GM12865 (cell line): ENCODE measurements around the gene GAB2.

Source experiments
- DNase-seq: peaks from one replicate; pipeline ENCODE4 v3.0.0; 2010; ENCODE audit warnings: low read depth
- H3K4me3 ChIP-seq: 2 replicates; pipeline ENCODE4 v1.5.1; 2011; ENCODE audit warnings: mild to moderate bottlenecking, low read depth, low read length, control low read depth
- TF ChIP-seq, protein P1 (sequence below): IDR thresholded peaks from 2 replicates; pipeline ENCODE4 v1.5.1; 2011; ENCODE audit warnings: low read length, control low read depth, low read depth, inconsistent platforms; ENCODE audit not compliant: insufficient read depth; ENCODE audit errors: missing control alignments

GAB2 gene

GRCh38 chr11:78190871-78191538 lies 226.6 kb downstream of the GAB2 start:
- TF ChIP-seq, protein P1, sequence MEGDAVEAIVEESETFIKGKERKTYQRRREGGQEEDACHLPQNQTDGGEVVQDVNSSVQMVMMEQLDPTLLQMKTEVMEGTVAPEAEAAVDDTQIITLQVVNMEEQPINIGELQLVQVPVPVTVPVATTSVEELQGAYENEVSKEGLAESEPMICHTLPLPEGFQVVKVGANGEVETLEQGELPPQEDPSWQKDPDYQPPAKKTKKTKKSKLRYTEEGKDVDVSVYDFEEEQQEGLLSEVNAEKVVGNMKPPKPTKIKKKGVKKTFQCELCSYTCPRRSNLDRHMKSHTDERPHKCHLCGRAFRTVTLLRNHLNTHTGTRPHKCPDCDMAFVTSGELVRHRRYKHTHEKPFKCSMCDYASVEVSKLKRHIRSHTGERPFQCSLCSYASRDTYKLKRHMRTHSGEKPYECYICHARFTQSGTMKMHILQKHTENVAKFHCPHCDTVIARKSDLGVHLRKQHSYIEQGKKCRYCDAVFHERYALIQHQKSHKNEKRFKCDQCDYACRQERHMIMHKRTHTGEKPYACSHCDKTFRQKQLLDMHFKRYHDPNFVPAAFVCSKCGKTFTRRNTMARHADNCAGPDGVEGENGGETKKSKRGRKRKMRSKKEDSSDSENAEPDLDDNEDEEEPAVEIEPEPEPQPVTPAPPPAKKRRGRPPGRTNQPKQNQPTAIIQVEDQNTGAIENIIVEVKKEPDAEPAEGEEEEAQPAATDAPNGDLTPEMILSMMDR: no peak
- H3K4me3 ChIP-seq: no peak overlapping the region
- no peak for DNase-seq

GRCh38 chr11:78190374-78190773 lies 227.2 kb downstream of the GAB2 start:
- peak; percentile 24 for DNase-seq
- H3K4me3 ChIP-seq: no peak overlapping the region
- TF ChIP-seq, protein P1: no peak

DNA sequence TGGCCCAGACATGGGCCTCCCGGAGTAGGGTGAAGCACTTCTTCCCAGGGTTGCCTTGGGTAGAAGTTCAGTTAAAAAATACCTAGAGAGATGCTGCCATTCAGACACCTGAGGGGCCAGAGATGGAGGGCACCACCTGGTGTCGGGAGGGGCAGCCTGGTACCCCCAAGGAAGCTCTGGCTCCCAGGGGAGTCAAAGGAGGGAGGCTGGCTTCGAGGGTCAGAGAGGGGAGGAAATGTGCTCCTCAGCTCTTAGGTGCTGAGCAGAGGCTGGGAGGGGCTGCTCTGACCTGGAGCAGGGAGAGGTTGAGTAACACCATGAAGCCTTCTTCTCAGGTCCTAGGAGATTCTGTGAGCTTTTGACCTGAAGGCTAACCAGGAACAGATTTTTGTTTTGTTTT lies 227.8 kb downstream of the GAB2 start:
- TF ChIP-seq, protein P1: no peak
- peak overlapping the region; percentile 96 for H3K4me3 ChIP-seq
- DNase-seq: peak; percentile 21

DNA sequence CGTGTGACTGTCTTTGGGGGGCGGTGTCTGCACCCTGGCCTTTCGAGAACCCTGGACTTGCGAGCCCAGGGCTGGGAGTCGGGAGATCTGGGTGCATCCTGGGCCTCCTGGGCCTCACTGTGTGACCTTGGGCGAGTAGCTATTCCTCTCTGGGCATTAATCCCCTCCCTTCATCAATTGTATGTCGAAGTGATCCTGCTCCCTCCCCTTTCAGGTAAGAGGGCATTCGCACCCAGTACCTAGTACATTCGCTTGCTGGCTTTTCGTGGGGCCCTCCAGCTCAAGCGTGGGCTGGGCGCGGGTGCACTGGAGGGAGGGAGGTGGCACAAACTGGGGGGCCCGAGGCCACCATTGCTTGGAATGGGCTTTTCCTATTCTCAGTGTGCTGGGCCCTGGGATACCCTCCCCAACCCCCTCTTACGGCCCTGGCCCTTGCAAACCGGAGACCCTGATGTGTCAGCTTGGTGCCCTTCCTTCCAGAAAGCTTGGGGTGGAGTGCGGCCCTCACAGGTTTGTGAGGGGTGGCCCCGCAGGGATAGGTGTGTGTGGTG lies 228.4 kb downstream of the GAB2 start:
- peak; percentile 10 for DNase-seq
- TF ChIP-seq, protein P1: no peak
- peak overlapping the region; percentile 96 for H3K4me3 ChIP-seq

DNA sequence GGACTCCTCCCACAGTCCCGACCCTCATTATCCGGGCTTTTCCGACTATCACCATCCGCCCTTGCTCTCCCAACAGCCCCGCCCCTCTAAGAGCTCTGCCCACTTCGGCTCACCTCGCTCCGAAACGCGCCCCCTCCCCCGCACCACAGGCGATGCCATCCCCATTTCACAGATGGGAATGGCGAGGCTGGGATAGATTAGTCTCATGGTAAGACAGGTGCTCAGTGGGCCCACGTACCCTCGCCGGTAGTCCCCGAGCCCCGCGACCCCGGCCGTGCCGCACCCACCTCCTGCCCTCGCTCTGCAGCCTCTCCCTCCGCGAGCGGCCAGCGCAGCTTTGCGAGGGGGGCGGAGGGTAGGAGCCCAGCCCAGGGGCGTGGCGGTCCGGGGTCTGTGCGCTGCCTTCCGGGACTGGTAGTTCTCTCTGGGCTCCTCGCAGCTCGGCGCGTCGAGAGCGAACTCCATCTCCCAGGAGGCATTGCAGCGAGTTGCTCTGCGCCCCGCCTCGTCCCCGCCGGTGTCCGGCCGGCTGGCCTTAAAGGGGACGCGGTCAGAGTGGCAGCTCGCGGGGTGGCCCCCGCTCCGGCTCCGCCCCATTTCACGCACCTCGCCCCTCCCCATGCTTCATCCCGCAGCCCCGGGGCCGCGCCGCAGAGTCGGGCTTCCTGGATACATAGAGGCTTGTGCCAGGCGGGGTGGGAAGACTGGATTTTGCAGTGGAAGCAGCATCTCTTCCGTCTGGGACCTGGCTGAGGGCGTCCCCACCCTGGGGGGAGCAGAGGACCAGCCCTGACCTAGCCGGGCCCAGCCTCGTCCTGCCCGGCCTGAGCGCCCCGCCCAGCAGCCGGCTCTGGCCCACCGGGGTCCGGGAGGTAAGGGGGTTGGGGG lies 229.1 kb downstream of the GAB2 start, which contains the start of the genes KCTD21 and USP35:
Gene KCTD21, minus strand, starts transcription at position 341 of the 888 bp plus-strand sequence. CDS start 14,072 bp downstream, outside the sequence.
Gene USP35, plus strand, starts transcription at position 634 of the 888 bp plus-strand sequence. CDS start 7,327 bp downstream, outside the sequence.
- peak within 1 kb of the TSS; percentile 96 for H3K4me3 ChIP-seq
- TF ChIP-seq, protein P1: no peak
- peak; percentile 97 for DNase-seq

DNA sequence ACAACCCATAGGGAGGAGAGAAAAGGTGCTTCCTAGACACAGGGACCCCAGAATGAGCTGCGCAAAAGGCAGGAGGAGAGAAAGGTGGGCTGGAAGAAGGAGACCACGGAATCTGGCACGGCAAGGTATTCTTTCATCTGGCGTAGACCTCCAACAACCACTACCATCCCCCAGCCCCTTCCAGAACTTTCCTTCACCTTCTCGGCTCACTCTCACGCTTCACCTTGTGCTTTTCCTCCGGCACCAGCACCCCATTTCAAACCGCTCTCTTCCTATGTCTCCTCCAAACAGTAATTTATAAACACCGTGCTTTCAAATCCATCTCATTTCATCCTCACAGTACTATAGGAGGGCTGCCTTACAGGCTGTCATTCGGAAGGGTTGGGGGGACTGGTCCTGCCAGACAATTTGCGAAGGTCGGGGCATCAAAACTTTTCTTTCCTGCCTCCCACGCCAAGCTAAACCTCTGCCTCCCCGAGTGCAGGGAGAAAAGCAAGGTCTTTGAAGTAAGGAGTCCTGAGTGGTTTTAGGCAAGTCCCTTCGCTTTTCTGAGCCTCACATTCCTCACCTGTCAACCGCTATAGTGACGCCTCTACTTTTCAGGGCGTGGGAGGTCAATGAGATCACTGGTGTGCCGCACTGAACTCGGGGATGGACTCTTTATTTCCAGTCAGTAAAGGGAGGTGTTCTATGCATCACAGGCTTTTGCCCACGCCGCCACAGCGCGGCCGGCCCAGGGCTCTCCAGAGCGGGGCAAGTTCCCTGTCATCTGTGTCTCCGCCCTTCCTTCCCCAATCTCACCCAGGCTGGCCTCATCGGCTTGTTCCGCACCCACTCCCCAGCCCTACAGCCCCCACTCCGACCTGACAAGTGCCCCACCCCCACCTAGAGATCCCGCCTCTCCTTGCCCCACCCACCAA lies 230.0 kb downstream of the GAB2 start:
- DNase-seq: peak; percentile 47
- TF ChIP-seq, protein P1: no peak
- H3K4me3 ChIP-seq: peak overlapping the region; percentile 96
